H1 (cell line): Measurements from ENCODE around the gene CD99.

ENCODE experiments used
- ATF3 ChIP-seq: IDR thresholded peaks from 2 replicates; pipeline ENCODE4 v1.6.1; 2011; ENCODE audit warnings: low read depth, mild to moderate bottlenecking, low read length; ENCODE audit not compliant: insufficient read depth
- BCL11A ChIP-seq, 2 experiments: IDR thresholded peaks; one replicate each; pipeline ENCODE4 v1.6.1; 2011; ENCODE audit warnings: low read depth in 2 of 2, low read length in 2 of 2, mild to moderate bottlenecking in 2 of 2
- CTCF ChIP-seq, 3 experiments: IDR thresholded peaks; 1 replicate in 2 of 3; 2 replicates in 1 of 3; pipeline versions ENCODE4 v1.5.1 to v1.6.1; 2011; ENCODE audit warnings: low read length in 3 of 3, mild to moderate bottlenecking in 3 of 3, inconsistent platforms in 2 of 3, low read depth in 1 of 3, moderate library complexity in 1 of 3; ENCODE audit not compliant: insufficient read depth in 1 of 3; ENCODE audit errors: control extremely low read depth in 1 of 3
- EGR1 ChIP-seq: IDR thresholded peaks from 2 replicates; pipeline ENCODE4 v1.6.1; 2011; ENCODE audit warnings: low read depth, low read length, borderline replicate concordance
- POLR2AphosphoS5 ChIP-seq: IDR thresholded peaks from 2 replicates; pipeline ENCODE4 v1.6.1; 2011; ENCODE audit warnings: low read depth, low read length

- TF ChIP-seq CTCF (IDR thresholded peaks at IDR 0.05; ENCODE audit: control extremely low read depth in 1 of 3, insufficient read depth in 1 of 3, low read depth in 1 of 3, low read length in 3 of 3): no peak
- no peak for TF ChIP-seq POLR2AphosphoS5
- TF ChIP-seq EGR1: no peak
- no peak for TF ChIP-seq ATF3
- TF ChIP-seq BCL11A (IDR thresholded peaks at IDR 0.05; ENCODE audit: low read depth in 2 of 2, low read length in 2 of 2): no peak
These were observed 83.7 kb downstream of the CD99 start for GRCh38 chrX:2774776-2775175.
